Measurements from ENCODE around the gene SLC13A5. TPM values are rescaled to one million over a fixed set of nuclear protein-coding genes. Genes with fewer than 3 reads are reported as not detected.

SLC13A5 gene
- total and polyA plus RNA-seq, 4 donors: 88.4 to 399 (median 244) TPM

DNA sequence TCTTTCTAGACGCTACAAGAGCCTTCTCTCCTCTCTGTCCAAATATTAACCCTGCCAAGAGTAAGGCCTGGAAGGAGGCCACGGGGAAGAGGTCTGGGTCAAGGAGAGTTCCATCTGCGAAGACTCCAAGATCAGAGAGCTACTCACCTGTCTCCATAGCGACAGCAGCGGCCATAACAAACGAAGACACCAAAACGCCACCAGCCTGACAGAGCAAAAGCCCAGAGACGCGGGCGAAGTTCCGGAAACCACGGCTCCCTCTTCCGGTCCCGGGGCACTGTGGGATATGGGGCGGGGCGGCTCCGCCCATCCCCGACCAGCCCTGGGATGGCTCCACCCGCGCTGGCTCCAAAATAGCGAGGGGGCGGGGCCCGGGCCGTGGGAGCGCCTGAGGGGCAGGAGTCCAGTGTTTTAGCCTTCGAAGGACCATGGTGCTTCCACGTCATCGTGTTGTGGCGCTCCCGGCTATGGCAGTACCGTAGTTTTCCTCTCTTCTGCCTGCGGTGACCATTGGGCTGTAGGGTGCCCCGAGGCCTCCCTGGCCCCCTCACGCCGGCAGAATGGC is 61.7 kb downstream of the SLC13A5 start, which contains the start of the genes C17orf100 and MED31:
C17orf100 (plus strand) TSS at position 409 of the 565 bp plus-strand sequence; CDS start at position 561, 152 bp downstream.
MED31 (minus strand) TSS at position 252 of the 565 bp plus-strand sequence; CDS start at position 175, 77 bp downstream.
- H3K27me3 ChIP-seq (ENCODE audit: control insufficient read depth in 4 of 4, insufficient read depth in 4 of 4, low read length in 3 of 4): no peaks in the 10 kb centered on the region
- under 1% methylated on average over 35 of the region's 35 CpGs for WGBS
- peaks cover 0 to 5% (median 3%) of the 10 kb centered on the region in 4 donors for H3K36me3 ChIP-seq (ENCODE audit: control insufficient read depth in 4 of 4, insufficient read depth in 3 of 4, low read depth in 1 of 4, low read length in 3 of 4)
- peak within 1 kb of the TSS; percentile 89 to 92 for H3K27ac ChIP-seq (ENCODE audit: low read depth in 1 of 2, low read length in 2 of 2)
- H3K9me3 ChIP-seq (ENCODE audit: control insufficient read depth in 4 of 4, low read length in 3 of 4): no peaks in the 10 kb centered on the region
- TF ChIP-seq RXRA (IDR thresholded peaks at IDR 0.05) (peak; percentile 38 to 51), NR2F2 (IDR thresholded peaks at IDR 0.05) (no peak), SP1 (IDR thresholded peaks at IDR 0.05) (peak; percentile 93), JUND (IDR thresholded peaks at IDR 0.05) (peak in 1 of 2 donors; percentile 25), EGR1 (IDR thresholded peaks at IDR 0.05; ENCODE audit: low read depth in 2 of 2) (peak; percentile 51 to 58), FOXA2 (IDR thresholded peaks at IDR 0.05) (peak; percentile 22), GABPA (IDR thresholded peaks at IDR 0.05 in 1 of 2, conservative IDR thresholded peaks at IDR 0.05 in 1 of 2) (peak; percentile 89 to 98), HNF4A (conservative IDR thresholded peaks at IDR 0.05) (peak; percentile 88 to 92), TAF1 (conservative IDR thresholded peaks at IDR 0.05) (peak; percentile 57), YY1 (IDR thresholded peaks at IDR 0.05) (peak; percentile 88), FOXA1 (IDR thresholded peaks at IDR 0.05) (peak; percentile 66), HNF4G (IDR thresholded peaks at IDR 0.05) (peak; percentile 72), RAD21 (IDR thresholded peaks at IDR 0.05) (peak in 1 of 2 donors; percentile 38)
- TF ChIP-seq, protein P1, sequence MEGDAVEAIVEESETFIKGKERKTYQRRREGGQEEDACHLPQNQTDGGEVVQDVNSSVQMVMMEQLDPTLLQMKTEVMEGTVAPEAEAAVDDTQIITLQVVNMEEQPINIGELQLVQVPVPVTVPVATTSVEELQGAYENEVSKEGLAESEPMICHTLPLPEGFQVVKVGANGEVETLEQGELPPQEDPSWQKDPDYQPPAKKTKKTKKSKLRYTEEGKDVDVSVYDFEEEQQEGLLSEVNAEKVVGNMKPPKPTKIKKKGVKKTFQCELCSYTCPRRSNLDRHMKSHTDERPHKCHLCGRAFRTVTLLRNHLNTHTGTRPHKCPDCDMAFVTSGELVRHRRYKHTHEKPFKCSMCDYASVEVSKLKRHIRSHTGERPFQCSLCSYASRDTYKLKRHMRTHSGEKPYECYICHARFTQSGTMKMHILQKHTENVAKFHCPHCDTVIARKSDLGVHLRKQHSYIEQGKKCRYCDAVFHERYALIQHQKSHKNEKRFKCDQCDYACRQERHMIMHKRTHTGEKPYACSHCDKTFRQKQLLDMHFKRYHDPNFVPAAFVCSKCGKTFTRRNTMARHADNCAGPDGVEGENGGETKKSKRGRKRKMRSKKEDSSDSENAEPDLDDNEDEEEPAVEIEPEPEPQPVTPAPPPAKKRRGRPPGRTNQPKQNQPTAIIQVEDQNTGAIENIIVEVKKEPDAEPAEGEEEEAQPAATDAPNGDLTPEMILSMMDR (IDR thresholded peaks at IDR 0.05; ENCODE audit: low read depth, low read length, missing input control): no peak
- TF ChIP-seq, protein P2, sequence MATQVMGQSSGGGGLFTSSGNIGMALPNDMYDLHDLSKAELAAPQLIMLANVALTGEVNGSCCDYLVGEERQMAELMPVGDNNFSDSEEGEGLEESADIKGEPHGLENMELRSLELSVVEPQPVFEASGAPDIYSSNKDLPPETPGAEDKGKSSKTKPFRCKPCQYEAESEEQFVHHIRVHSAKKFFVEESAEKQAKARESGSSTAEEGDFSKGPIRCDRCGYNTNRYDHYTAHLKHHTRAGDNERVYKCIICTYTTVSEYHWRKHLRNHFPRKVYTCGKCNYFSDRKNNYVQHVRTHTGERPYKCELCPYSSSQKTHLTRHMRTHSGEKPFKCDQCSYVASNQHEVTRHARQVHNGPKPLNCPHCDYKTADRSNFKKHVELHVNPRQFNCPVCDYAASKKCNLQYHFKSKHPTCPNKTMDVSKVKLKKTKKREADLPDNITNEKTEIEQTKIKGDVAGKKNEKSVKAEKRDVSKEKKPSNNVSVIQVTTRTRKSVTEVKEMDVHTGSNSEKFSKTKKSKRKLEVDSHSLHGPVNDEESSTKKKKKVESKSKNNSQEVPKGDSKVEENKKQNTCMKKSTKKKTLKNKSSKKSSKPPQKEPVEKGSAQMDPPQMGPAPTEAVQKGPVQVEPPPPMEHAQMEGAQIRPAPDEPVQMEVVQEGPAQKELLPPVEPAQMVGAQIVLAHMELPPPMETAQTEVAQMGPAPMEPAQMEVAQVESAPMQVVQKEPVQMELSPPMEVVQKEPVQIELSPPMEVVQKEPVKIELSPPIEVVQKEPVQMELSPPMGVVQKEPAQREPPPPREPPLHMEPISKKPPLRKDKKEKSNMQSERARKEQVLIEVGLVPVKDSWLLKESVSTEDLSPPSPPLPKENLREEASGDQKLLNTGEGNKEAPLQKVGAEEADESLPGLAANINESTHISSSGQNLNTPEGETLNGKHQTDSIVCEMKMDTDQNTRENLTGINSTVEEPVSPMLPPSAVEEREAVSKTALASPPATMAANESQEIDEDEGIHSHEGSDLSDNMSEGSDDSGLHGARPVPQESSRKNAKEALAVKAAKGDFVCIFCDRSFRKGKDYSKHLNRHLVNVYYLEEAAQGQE (IDR thresholded peaks at IDR 0.05): peak; percentile 76
- TF ChIP-seq, protein P3, sequence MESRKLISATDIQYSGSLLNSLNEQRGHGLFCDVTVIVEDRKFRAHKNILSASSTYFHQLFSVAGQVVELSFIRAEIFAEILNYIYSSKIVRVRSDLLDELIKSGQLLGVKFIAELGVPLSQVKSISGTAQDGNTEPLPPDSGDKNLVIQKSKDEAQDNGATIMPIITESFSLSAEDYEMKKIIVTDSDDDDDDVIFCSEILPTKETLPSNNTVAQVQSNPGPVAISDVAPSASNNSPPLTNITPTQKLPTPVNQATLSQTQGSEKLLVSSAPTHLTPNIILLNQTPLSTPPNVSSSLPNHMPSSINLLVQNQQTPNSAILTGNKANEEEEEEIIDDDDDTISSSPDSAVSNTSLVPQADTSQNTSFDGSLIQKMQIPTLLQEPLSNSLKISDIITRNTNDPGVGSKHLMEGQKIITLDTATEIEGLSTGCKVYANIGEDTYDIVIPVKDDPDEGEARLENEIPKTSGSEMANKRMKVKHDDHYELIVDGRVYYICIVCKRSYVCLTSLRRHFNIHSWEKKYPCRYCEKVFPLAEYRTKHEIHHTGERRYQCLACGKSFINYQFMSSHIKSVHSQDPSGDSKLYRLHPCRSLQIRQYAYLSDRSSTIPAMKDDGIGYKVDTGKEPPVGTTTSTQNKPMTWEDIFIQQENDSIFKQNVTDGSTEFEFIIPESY (IDR thresholded peaks at IDR 0.05): peak; percentile 75
- TF ChIP-seq, protein P4, sequence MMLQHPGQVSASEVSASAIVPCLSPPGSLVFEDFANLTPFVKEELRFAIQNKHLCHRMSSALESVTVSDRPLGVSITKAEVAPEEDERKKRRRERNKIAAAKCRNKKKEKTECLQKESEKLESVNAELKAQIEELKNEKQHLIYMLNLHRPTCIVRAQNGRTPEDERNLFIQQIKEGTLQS (IDR thresholded peaks at IDR 0.05): no peak
- TF ChIP-seq, protein P5, sequence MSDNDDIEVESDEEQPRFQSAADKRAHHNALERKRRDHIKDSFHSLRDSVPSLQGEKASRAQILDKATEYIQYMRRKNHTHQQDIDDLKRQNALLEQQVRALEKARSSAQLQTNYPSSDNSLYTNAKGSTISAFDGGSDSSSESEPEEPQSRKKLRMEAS (IDR thresholded peaks at IDR 0.05): peak; percentile 68
- peak within 1 kb of the TSS; percentile 88 to 96 for H3K9ac ChIP-seq (ENCODE audit: low read depth in 1 of 2, low read length in 2 of 2)
- peak within 1 kb of the TSS; percentile 61 to 99 (median 87) for H3K4me3 ChIP-seq (ENCODE audit: low read depth in 1 of 3, low read length in 3 of 3)
- DNase-seq (ENCODE audit: low spot score): peak; percentile 97
- H3K4me1 ChIP-seq (ENCODE audit: control insufficient read depth in 4 of 4, insufficient read depth in 4 of 4, low read length in 3 of 4): peaks cover 3 to 46% (median 38%) of the 10 kb centered on the region in 4 donors

Measured in liver (tissue), 9 donors.